KMS-11 (cell line): ENCODE data around the gene ASCL3.

Experiments
- H2AFZ ChIP-seq: fragments of 200-600 bp; sonication (generic); 2 replicates; pipeline ENCODE4 v1.6.1; 2016; ENCODE audit warnings: antibody characterized with exemption, mixed run types, low read depth
- H3K27ac ChIP-seq: fragments of 200-600 bp; sonication (generic); 2 replicates; pipeline ENCODE4 v1.6.1; 2016; ENCODE audit warnings: mild to moderate bottlenecking, mixed run types
- H3K27me3 ChIP-seq: fragments of 200-600 bp; sonication (generic); 2 replicates; pipeline ENCODE4 v1.6.1; 2017; ENCODE audit warnings: mild to moderate bottlenecking, low read depth, mixed run types, moderate library complexity; ENCODE audit not compliant: insufficient read depth
- H3K36me3 ChIP-seq: fragments of 200-600 bp; sonication (generic); 2 replicates; pipeline ENCODE4 v1.6.1; 2017; ENCODE audit warnings: mild to moderate bottlenecking, mixed run types; ENCODE audit not compliant: insufficient read depth
- H3K4me1 ChIP-seq: fragments of 200-600 bp; sonication (generic); 2 replicates; pipeline ENCODE4 v1.6.1; 2016; ENCODE audit warnings: mild to moderate bottlenecking, low read depth, mixed run types; ENCODE audit not compliant: poor library complexity, severe bottlenecking
- H3K4me2 ChIP-seq: fragments of 200-600 bp; sonication (generic); 2 replicates; pipeline ENCODE4 v1.7.0; 2016; ENCODE audit warnings: mild to moderate bottlenecking, mixed run types
- H3K4me3 ChIP-seq: fragments of 200-600 bp; sonication (generic); IDR thresholded peaks from 2 replicates; pipeline ENCODE4 v1.6.1; 2017; ENCODE audit warnings: low read depth, low read length, mixed read lengths; ENCODE audit not compliant: insufficient read depth
- H3K79me2 ChIP-seq: fragments of 200-600 bp; sonication (generic); 2 replicates; pipeline ENCODE4 v1.6.1; 2016; ENCODE audit warnings: low read depth, mixed run types; ENCODE audit not compliant: insufficient read depth
- H3K9ac ChIP-seq: fragments of 200-600 bp; sonication (generic); 2 replicates; pipeline ENCODE4 v1.6.1; 2016; ENCODE audit warnings: mild to moderate bottlenecking, mixed run types
- H4K20me1 ChIP-seq: fragments of 200-600 bp; sonication (generic); 2 replicates; pipeline ENCODE4 v1.6.1; 2016; ENCODE audit warnings: mild to moderate bottlenecking, mixed run types; ENCODE audit not compliant: insufficient read depth
- CTCF ChIP-seq: fragments of 200-600 bp; sonication (generic); conservative IDR thresholded peaks from 2 replicates; pipeline ENCODE4 v1.6.1; 2017; ENCODE audit warnings: low read depth, mild to moderate bottlenecking, antibody characterized with exemption, low read length, moderate library complexity, mixed read lengths

Gene ASCL3

GRCh38 chr11:8911029-8911823 lies 31.6 kb downstream of the ASCL3 start, which contains the start of gene AKIP1:
AKIP1 (plus strand) TSS chr11:8911189; CDS start chr11:8911450, 261 bp downstream.
- Histone ChIP-seq H3K4me1 (peaks cover 22% of the 10 kb centered on the region), H3K27ac (no peak within 1 kb of the TSS), H4K20me1 (no peaks in the 10 kb centered on the region), H3K4me3 (no peak within 1 kb of the TSS), H3K27me3 (no peaks in the 10 kb centered on the region), H3K9ac (peak within 1 kb of the TSS; percentile 63; the same call in 1 of the 2 replicates), H3K36me3 (no peaks in the 10 kb centered on the region), H3K4me2 (peak within 1 kb of the TSS; percentile 76), H3K79me2 (no peaks in the 10 kb centered on the region), H2AFZ (peak within 1 kb of the TSS; percentile 94)
- TF ChIP-seq CTCF, result no peak

GRCh38 chr11:8910649-8911026 lies 32.2 kb downstream of the ASCL3 start:
- no peaks in the 10 kb centered on the region for H3K36me3 ChIP-seq
- H3K27me3 ChIP-seq, result no peaks in the 10 kb centered on the region
- peaks cover 22% of the 10 kb centered on the region for H3K4me1 ChIP-seq
- H3K9ac ChIP-seq, result no peak overlapping the region
- H3K27ac ChIP-seq, result no peak overlapping the region
- no peaks in the 10 kb centered on the region for H4K20me1 ChIP-seq
- no peaks in the 10 kb centered on the region for H3K79me2 ChIP-seq
- peak overlapping the region; percentile 42 for H3K4me2 ChIP-seq
- no peak for TF ChIP-seq CTCF
- peak overlapping the region; percentile 65 for H2AFZ ChIP-seq
- no peak overlapping the region for H3K4me3 ChIP-seq

GRCh38 chr11:8908099-8908498 lies 34.7 kb downstream of the ASCL3 start:
- Histone ChIP-seq H3K27me3 (no peaks in the 10 kb centered on the region), H3K36me3 (no peaks in the 10 kb centered on the region), H4K20me1 (no peaks in the 10 kb centered on the region), H3K4me3 (no peak overlapping the region), H3K9ac (no peak overlapping the region), H3K79me2 (no peaks in the 10 kb centered on the region), H3K4me2 (no peak overlapping the region), H2AFZ (no peak overlapping the region), H3K4me1 (peaks cover 4% of the 10 kb centered on the region), H3K27ac (no peak overlapping the region)
- TF ChIP-seq CTCF, result no peak

DNA sequence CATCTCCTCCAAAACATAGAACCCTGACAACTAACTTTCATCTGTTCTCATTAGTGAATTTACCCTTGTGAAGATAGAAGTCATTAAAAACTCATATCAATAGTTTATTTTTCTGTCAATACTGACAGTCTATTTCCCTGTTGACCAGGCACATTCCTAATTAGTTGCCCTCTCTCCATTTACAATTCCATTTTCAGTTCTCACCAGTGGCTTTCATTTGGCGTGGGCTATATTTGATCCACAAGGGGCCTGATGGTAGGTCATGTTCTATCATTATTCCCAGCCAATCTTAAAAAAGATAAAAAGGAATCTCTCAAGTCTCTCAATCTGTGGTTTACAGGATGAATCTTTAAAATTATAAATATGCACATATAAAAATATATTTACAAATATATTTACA lies 35.7 kb downstream of the ASCL3 start:
- Histone ChIP-seq H4K20me1 (no peaks in the 10 kb centered on the region), H3K36me3 (no peaks in the 10 kb centered on the region), H3K79me2 (no peaks in the 10 kb centered on the region), H3K27me3 (no peaks in the 10 kb centered on the region), H3K4me1 (peaks cover 3% of the 10 kb centered on the region), H3K4me3 (no peak overlapping the region), H3K4me2 (no peak overlapping the region; the same call in 1 of the 2 replicates), H2AFZ (no peak overlapping the region), H3K9ac (no peak overlapping the region), H3K27ac (no peak overlapping the region)
- TF ChIP-seq CTCF, result no peak
